HepG2 (cell line): ENCODE results near the gene MTRF1. TPM values are rescaled to one million over a fixed set of nuclear protein-coding genes. Genes with fewer than 3 reads are reported as not detected.

Experiments
- CCDC6 ChIP-seq: sonication (generic); formaldehyde crosslinking; IDR thresholded peaks from 2 replicates; pipeline ENCODE4 v1.8.1; 2022; ENCODE audit warnings: mild to moderate bottlenecking, missing genetic modification reagents, moderate library complexity
- EP300 ChIP-seq, 3 experiments: sonication (generic) in 1 of 3; formaldehyde crosslinking in 1 of 3; IDR thresholded peaks; 2 replicates each; pipeline versions ENCODE4 v1.5.1 to v1.6.1; 2011 to 2020; ENCODE audit warnings: low read depth in 2 of 3, low read length in 2 of 3, borderline replicate concordance in 1 of 3, improper control_type of control experiment in 1 of 3, mild to moderate bottlenecking in 1 of 3, missing genetic modification reagents in 1 of 3, moderate library complexity in 1 of 3
- GLI4 ChIP-seq: sonication (generic); formaldehyde crosslinking; IDR thresholded peaks from 2 replicates; pipeline ENCODE4 v1.5.1; 2020; ENCODE audit warnings: missing genetic modification reagents, mild to moderate bottlenecking, moderate library complexity, borderline replicate concordance
- HMGA1 ChIP-seq: sonication (generic); formaldehyde crosslinking; conservative IDR thresholded peaks from 2 replicates; pipeline ENCODE4 v1.4.0; 2020; ENCODE audit warnings: missing genetic modification reagents
- KMT2B ChIP-seq: IDR thresholded peaks from 2 replicates; pipeline ENCODE4 v1.6.1; 2016; ENCODE audit warnings: missing genetic modification reagents, missing compliant biosample characterization
- MIER3 ChIP-seq: IDR thresholded peaks from 2 replicates; pipeline ENCODE4 v1.6.1; 2016; ENCODE audit warnings: missing compliant biosample characterization, borderline replicate concordance
- NCOR1 ChIP-seq: fragments of 200-600 bp; sonication (generic); IDR thresholded peaks from 2 replicates; pipeline ENCODE4 v1.7.0; 2017; ENCODE audit warnings: antibody characterized with exemption, low read length, borderline replicate concordance
- NFIC ChIP-seq: IDR thresholded peaks from 2 replicates; pipeline ENCODE4 v1.6.1; 2012; ENCODE audit warnings: mild to moderate bottlenecking, low read length, inconsistent platforms
- NONO ChIP-seq, 2 experiments: fragments of 450-650 bp in 1 of 2; sonication (generic) in 1 of 2; formaldehyde crosslinking in 1 of 2; IDR thresholded peaks in 1 of 2; conservative IDR thresholded peaks in 1 of 2; 2 replicates each; pipeline versions ENCODE4 v1.6.1 to v1.8.0; 2017 to 2022; ENCODE audit warnings: mild to moderate bottlenecking in 1 of 2, missing genetic modification reagents in 1 of 2, moderate library complexity in 1 of 2
- RBM39 ChIP-seq: fragments of 200-400 bp; formaldehyde crosslinking; IDR thresholded peaks from one replicate; pipeline ENCODE4 v1.6.1; 2018; ENCODE audit warnings: antibody characterized with exemption, mild to moderate bottlenecking, low read depth, low read length; ENCODE audit not compliant: poor library complexity, severe bottlenecking
- SALL1 ChIP-seq: sonication (generic); formaldehyde crosslinking; IDR thresholded peaks from 2 replicates; pipeline ENCODE4 v1.8.0; 2022; ENCODE audit warnings: mild to moderate bottlenecking, missing genetic modification reagents
- SIX1 ChIP-seq: sonication (generic); formaldehyde crosslinking; IDR thresholded peaks from 2 replicates; pipeline ENCODE4 v1.4.0; 2020; ENCODE audit warnings: missing genetic modification reagents, borderline replicate concordance
- STAG1 ChIP-seq: sonication (generic); formaldehyde crosslinking; IDR thresholded peaks from 2 replicates; pipeline ENCODE4 v1.4.0; 2020; ENCODE audit warnings: missing genetic modification reagents
- THYN1 ChIP-seq: sonication (generic); formaldehyde crosslinking; IDR thresholded peaks from 2 replicates; pipeline ENCODE4 v1.8.1; 2023; ENCODE audit warnings: low read depth, mild to moderate bottlenecking, moderate library complexity, missing genetic modification reagents, borderline replicate concordance
- U2AF1 ChIP-seq: fragments of 200-400 bp; formaldehyde crosslinking; optimal IDR thresholded peaks from 2 replicates; pipeline ENCODE3; 2017; ENCODE audit warnings: mild to moderate bottlenecking, low read depth, low read length
- ZEB1 ChIP-seq: IDR thresholded peaks from 2 replicates; pipeline ENCODE4 v1.6.1; 2012; ENCODE audit warnings: mild to moderate bottlenecking, low read depth, inconsistent platforms; ENCODE audit not compliant: insufficient replicate concordance
- ZFP36L1 ChIP-seq: sonication (generic); formaldehyde crosslinking; IDR thresholded peaks from 2 replicates; pipeline ENCODE4 v1.8.0; 2022; ENCODE audit warnings: mild to moderate bottlenecking, missing genetic modification reagents, moderate library complexity
- ZFP37 ChIP-seq: sonication (generic); formaldehyde crosslinking; IDR thresholded peaks from 2 replicates; pipeline ENCODE4 v1.4.0; 2020; ENCODE audit warnings: missing genetic modification reagents, borderline replicate concordance
- ZNF224 ChIP-seq: sonication (generic); formaldehyde crosslinking; IDR thresholded peaks from 2 replicates; pipeline ENCODE4 v1.5.0; 2020; ENCODE audit warnings: mild to moderate bottlenecking, missing genetic modification reagents
- ZNF30 ChIP-seq: sonication (generic); formaldehyde crosslinking; IDR thresholded peaks from 2 replicates; pipeline ENCODE4 v1.5.0; 2020; ENCODE audit warnings: mild to moderate bottlenecking, missing genetic modification reagents
- ZNF652 ChIP-seq: IDR thresholded peaks from 2 replicates; pipeline ENCODE4 v1.6.1; 2016; ENCODE audit warnings: low read depth, borderline replicate concordance
- ZSCAN12 ChIP-seq: sonication (generic); formaldehyde crosslinking; IDR thresholded peaks from 2 replicates; pipeline ENCODE4 v1.9.0; 2021; ENCODE audit warnings: mild to moderate bottlenecking, missing genetic modification reagents
- ZSCAN22 ChIP-seq: sonication (generic); formaldehyde crosslinking; IDR thresholded peaks from 2 replicates; pipeline ENCODE4 v1.4.0; 2020; ENCODE audit warnings: mild to moderate bottlenecking, missing genetic modification reagents
- polyA plus RNA-seq, 8 experiments: library from polyadenylated mRNA; depleted of rRNA in 3 of 8; stranded (reverse) in 7 of 8; unstranded in 1 of 8; fragments of >200 nt; fragmentation: Illumina TruSeq in 4 of 8; extraction: Trizol in 4 of 8; gene quantifications; 2 replicates each; pipeline versions ENCODE4 v1.2.1 to v1.2.3, GENCODE V29; 2011 to 2016; ENCODE audit warnings: low read depth in 4 of 8, missing spikeins in 1 of 8, mixed read lengths in 1 of 8; ENCODE audit not compliant: insufficient read depth in 1 of 8
- total RNA-seq, 5 experiments: library from RNA; depleted of rRNA; stranded (reverse); fragments of >200 nt; fragmentation: Illumina TruSeq; extraction: Trizol; gene quantifications; 2 replicates each; pipeline ENCODE4 v1.2.3, GENCODE V29; 2016; ENCODE audit warnings: low read depth in 1 of 5
- TF ChIP-seq, protein P1 (sequence below): IDR thresholded peaks from 2 replicates; pipeline ENCODE4 v1.6.1; 2016; ENCODE audit warnings: mild to moderate bottlenecking, missing biosample characterization, missing genetic modification reagents
- TF ChIP-seq, protein P2 (sequence below): IDR thresholded peaks from 2 replicates; pipeline ENCODE4 v1.6.1; 2016; ENCODE audit warnings: missing compliant biosample characterization, missing genetic modification reagents, borderline replicate concordance
- TF ChIP-seq, protein P3 (sequence below): sonication (generic); formaldehyde crosslinking; IDR thresholded peaks from 2 replicates; pipeline ENCODE4 v1.8.0; 2022; ENCODE audit warnings: mild to moderate bottlenecking, missing genetic modification reagents; ENCODE audit not compliant: insufficient replicate concordance

Gene MTRF1
- total and polyA plus RNA-seq, 2 of the 13 experiments (the other 11 are each of a cell fraction or from before 2014, with no cell fraction given): 21.6 to 27.2 TPM

DNA sequence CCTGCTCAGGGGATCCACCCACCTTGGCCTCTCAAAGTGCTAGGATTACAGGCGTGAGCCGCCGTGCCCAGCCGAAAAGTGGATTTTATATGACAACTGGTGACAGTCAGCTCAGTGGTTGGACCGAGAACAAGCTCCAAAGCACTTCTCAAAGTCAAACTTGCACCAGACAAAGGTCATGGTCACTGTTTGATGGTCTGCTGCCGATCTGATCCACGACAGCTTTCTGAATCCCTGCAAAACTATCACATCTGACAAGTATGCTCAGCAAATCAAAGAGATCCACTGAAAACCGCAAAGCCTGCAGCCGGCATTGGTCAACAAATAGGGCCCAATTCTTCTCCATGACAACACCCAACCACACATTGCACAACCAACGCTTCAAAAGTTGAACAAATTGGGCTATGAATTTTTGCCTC is 26.1 kb upstream of the MTRF1 start (continued):
- TF ChIP-seq ZSCAN22 (CRISPR knock-in tag): peak; percentile 46; the same call in 1 of the 2 replicates
- TF ChIP-seq NCOR1: peak; percentile 91; the same call in 1 of the 2 replicates
- TF ChIP-seq ZNF224 (CRISPR knock-in tag): no peak
- TF ChIP-seq HMGA1: no peak
- no peak for TF ChIP-seq THYN1 (CRISPR knock-in tag)
- TF ChIP-seq STAG1 (CRISPR knock-in tag): no peak
- TF ChIP-seq ZSCAN12 (CRISPR knock-in tag): no peak
- TF ChIP-seq NONO (IDR thresholded peaks at IDR 0.05): no peak
- peak; percentile 54 for TF ChIP-seq NONO (CRISPR knock-in tag; conservative IDR thresholded peaks at IDR 0.05)
- TF ChIP-seq SALL1 (CRISPR knock-in tag): peak; percentile 95
- TF ChIP-seq MIER3 (CRISPR knock-in tag): 0 out of 2 replicates have a peak, but pooled peaks have one; percentile 21
- no peak for TF ChIP-seq ZNF30
- TF ChIP-seq ZFP36L1 (CRISPR knock-in tag): 0 out of 2 replicates have a peak, but pooled peaks have one; percentile 46
- no peak for TF ChIP-seq ZEB1
- TF ChIP-seq, protein P1, sequence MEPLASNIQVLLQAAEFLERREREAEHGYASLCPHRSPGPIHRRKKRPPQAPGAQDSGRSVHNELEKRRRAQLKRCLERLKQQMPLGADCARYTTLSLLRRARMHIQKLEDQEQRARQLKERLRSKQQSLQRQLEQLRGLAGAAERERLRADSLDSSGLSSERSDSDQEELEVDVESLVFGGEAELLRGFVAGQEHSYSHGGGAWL (CRISPR knock-in tag): no peak
- no peak for TF ChIP-seq GLI4 (CRISPR knock-in tag)
- no peak for TF ChIP-seq ZFP37 (CRISPR knock-in tag)
- no peak for TF ChIP-seq SIX1 (CRISPR knock-in tag)
- 0 out of 2 replicates have a peak, but pooled peaks have one; percentile 35 for TF ChIP-seq CCDC6 (CRISPR knock-in tag)
- TF ChIP-seq RBM39: no peak
- TF ChIP-seq EP300 (IDR thresholded peaks at IDR 0.05; ENCODE audit: low read depth in 2 of 2, low read length in 2 of 2): peak; percentile 70 to 77; a peak in 3 of 4 replicates
- TF ChIP-seq EP300 (CRISPR knock-in tag; IDR thresholded peaks at IDR 0.05; ENCODE audit: borderline replicate concordance): peak; percentile 35; the same call in 1 of the 2 replicates
- TF ChIP-seq KMT2B: no peak
- no peak for TF ChIP-seq U2AF1
- TF ChIP-seq, protein P2, sequence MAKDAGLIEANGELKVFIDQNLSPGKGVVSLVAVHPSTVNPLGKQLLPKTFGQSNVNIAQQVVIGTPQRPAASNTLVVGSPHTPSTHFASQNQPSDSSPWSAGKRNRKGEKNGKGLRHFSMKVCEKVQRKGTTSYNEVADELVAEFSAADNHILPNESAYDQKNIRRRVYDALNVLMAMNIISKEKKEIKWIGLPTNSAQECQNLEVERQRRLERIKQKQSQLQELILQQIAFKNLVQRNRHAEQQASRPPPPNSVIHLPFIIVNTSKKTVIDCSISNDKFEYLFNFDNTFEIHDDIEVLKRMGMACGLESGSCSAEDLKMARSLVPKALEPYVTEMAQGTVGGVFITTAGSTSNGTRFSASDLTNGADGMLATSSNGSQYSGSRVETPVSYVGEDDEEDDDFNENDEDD (CRISPR knock-in tag): no peak; the same call in 1 of the 2 replicates
- TF ChIP-seq, protein P3, sequence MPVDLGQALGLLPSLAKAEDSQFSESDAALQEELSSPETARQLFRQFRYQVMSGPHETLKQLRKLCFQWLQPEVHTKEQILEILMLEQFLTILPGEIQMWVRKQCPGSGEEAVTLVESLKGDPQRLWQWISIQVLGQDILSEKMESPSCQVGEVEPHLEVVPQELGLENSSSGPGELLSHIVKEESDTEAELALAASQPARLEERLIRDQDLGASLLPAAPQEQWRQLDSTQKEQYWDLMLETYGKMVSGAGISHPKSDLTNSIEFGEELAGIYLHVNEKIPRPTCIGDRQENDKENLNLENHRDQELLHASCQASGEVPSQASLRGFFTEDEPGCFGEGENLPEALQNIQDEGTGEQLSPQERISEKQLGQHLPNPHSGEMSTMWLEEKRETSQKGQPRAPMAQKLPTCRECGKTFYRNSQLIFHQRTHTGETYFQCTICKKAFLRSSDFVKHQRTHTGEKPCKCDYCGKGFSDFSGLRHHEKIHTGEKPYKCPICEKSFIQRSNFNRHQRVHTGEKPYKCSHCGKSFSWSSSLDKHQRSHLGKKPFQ (CRISPR knock-in tag): no peak
- TF ChIP-seq NFIC: 0 out of 2 replicates have a peak, but pooled peaks have one; percentile 55
- no peak for TF ChIP-seq ZNF652 (CRISPR knock-in tag)
